Muscle of leg (tissue), 11 donors: ENCODE measurements around the gene LDB2. TPM values are rescaled to one million over a fixed set of nuclear protein-coding genes. Genes with fewer than 3 reads are reported as not detected.
A peak's percentile ranks its signal among the peaks of the same experiment; 100 is the strongest.
"Not testable (repeated sequence)": the region's sequence is repeated elsewhere in the genome, so short reads cannot be mapped to it uniquely, and the experiment has no call there.

Source experiments
- DNase-seq: peaks from one replicate; pipeline ENCODE4 v3.0.0; 2013
- H3K27ac ChIP-seq: one replicate; pipeline ENCODE4 v1.5.1; 2013; ENCODE audit warnings: mild to moderate bottlenecking, low read length, control low read depth
- H3K27me3 ChIP-seq: one replicate; pipeline ENCODE4 v1.6.1; 2013; ENCODE audit warnings: low read length; ENCODE audit not compliant: control insufficient read depth, insufficient read depth
- H3K36me3 ChIP-seq: one replicate; pipeline ENCODE4 v1.6.1; 2013; ENCODE audit warnings: low read length; ENCODE audit not compliant: control insufficient read depth, insufficient read depth
- H3K4me1 ChIP-seq: one replicate; pipeline ENCODE4 v1.6.1; 2013; ENCODE audit warnings: low read length; ENCODE audit not compliant: control insufficient read depth, insufficient read depth
- H3K4me3 ChIP-seq: one replicate; pipeline ENCODE4 v1.5.1; 2013; ENCODE audit warnings: low read length, control low read depth
- H3K9me3 ChIP-seq: replicated peaks from 2 replicates; pipeline ENCODE4 v1.6.1; 2013; ENCODE audit warnings: low read depth, low read length; ENCODE audit not compliant: control insufficient read depth
- WGBS: methylation state at CpG from one replicate; pipeline ENCODE4 v1.1.5; 2013; ENCODE audit warnings: missing lambda C conversion rate; ENCODE audit not compliant: insufficient coverage; 5-methylcytosine and 5-hydroxymethylcytosine counted together
- polyA plus RNA-seq, 8 donors: library from polyadenylated mRNA; unstranded; fragments of 120-200 nt; gene quantifications; one replicate each; pipeline versions ENCODE4 v1.2.1 to v1.2.3, GENCODE V29; 2013; ENCODE audit warnings: inconsistent platforms in 1 of 8, low replicate concordance in 1 of 8; ENCODE audit not compliant: insufficient read length in 8 of 8, insufficient read depth in 1 of 8
- total RNA-seq: library from RNA; stranded (reverse); fragments of 120-200 nt; gene quantifications from one replicate; pipeline ENCODE4 v1.2.4, GENCODE V29; 2013

LDB2 gene
- total and polyA plus RNA-seq, 9 donors = 38.5 to 57.2 (median 48.4) TPM

- H3K36me3 ChIP-seq, H3K9me3 ChIP-seq, H3K27ac ChIP-seq, H3K27me3 ChIP-seq, H3K4me3 ChIP-seq, H3K4me1 ChIP-seq, DNase-seq: not testable (repeated sequence)
- WGBS = 95% methylated on average over 10 of the region's 14 CpGs
Measured at GRCh38 chr4:16557316-16557715, 341.1 kb downstream of the LDB2 start.

GRCh38 chr4:16555156-16555555 is 343.3 kb downstream of the LDB2 start:
- H3K9me3 ChIP-seq = no peaks in the 10 kb centered on the region
- DNase-seq = no peak
- no peaks in the 10 kb centered on the region for H3K27me3 ChIP-seq
- H3K27ac ChIP-seq = no peak overlapping the region
- H3K4me1 ChIP-seq = no peaks in the 10 kb centered on the region
- no peaks in the 10 kb centered on the region for H3K36me3 ChIP-seq
- 100% methylated on average over 2 of the region's 4 CpGs for WGBS
- H3K4me3 ChIP-seq = no peak overlapping the region

- no peaks in the 10 kb centered on the region for H3K27me3 ChIP-seq
- no peaks in the 10 kb centered on the region for H3K4me1 ChIP-seq
- no peaks in the 10 kb centered on the region for H3K9me3 ChIP-seq
- no peaks in the 10 kb centered on the region for H3K36me3 ChIP-seq
- no peak overlapping the region for H3K27ac ChIP-seq
- WGBS = no CpG with 5 or more reads among the region's 2 CpGs
- no peak overlapping the region for H3K4me3 ChIP-seq
- no peak for DNase-seq
Measured at GRCh38 chr4:16550531-16550930, 347.9 kb downstream of the LDB2 start.

GRCh38 chr4:16545656-16546055 is 352.8 kb downstream of the LDB2 start:
- H3K27ac ChIP-seq = no peak overlapping the region
- DNase-seq = no peak
- no peak overlapping the region for H3K4me3 ChIP-seq
- no peaks in the 10 kb centered on the region for H3K27me3 ChIP-seq
- H3K9me3 ChIP-seq = no peaks in the 10 kb centered on the region
- 77% methylated on average over 5 of the region's 7 CpGs for WGBS
- no peaks in the 10 kb centered on the region for H3K36me3 ChIP-seq
- peaks cover 2% of the 10 kb centered on the region for H3K4me1 ChIP-seq

- H3K4me3 ChIP-seq = no peak overlapping the region
- DNase-seq = no peak
- no peak overlapping the region for H3K27ac ChIP-seq
- no peaks in the 10 kb centered on the region for H3K9me3 ChIP-seq
- H3K27me3 ChIP-seq = no peaks in the 10 kb centered on the region
- H3K36me3 ChIP-seq = no peaks in the 10 kb centered on the region
- peaks cover 2% of the 10 kb centered on the region for H3K4me1 ChIP-seq
- WGBS = 90% methylated on average over 4 of the region's 6 CpGs
Measured at GRCh38 chr4:16544869-16545268, 353.6 kb downstream of the LDB2 start.

GRCh38 chr4:16544251-16544721 is 354.2 kb downstream of the LDB2 start:
- Histone ChIP-seq H3K36me3 (no peaks in the 10 kb centered on the region), H3K27ac (no peak overlapping the region), H3K27me3 (no peaks in the 10 kb centered on the region), H3K4me1 (peaks cover 2% of the 10 kb centered on the region), H3K4me3 (no peak overlapping the region), H3K9me3 (no peaks in the 10 kb centered on the region)
- 76% methylated on average over 5 of the region's 6 CpGs for WGBS
- DNase-seq = no peak

GRCh38 chr4:16537926-16538325 is 360.5 kb downstream of the LDB2 start:
- H3K27ac ChIP-seq = no peak overlapping the region
- H3K27me3 ChIP-seq = no peaks in the 10 kb centered on the region
- no peak for DNase-seq
- H3K4me1 ChIP-seq = no peaks in the 10 kb centered on the region
- H3K9me3 ChIP-seq = no peaks in the 10 kb centered on the region
- no CpG with 5 or more reads among the region's 1 CpG for WGBS
- no peaks in the 10 kb centered on the region for H3K36me3 ChIP-seq
- H3K4me3 ChIP-seq = no peak overlapping the region

- no peaks in the 10 kb centered on the region for H3K9me3 ChIP-seq
- 65% methylated on average over 2 of the region's 6 CpGs for WGBS
- no peaks in the 10 kb centered on the region for H3K36me3 ChIP-seq
- DNase-seq = peak; percentile 48
- no peak overlapping the region for H3K27ac ChIP-seq
- H3K4me1 ChIP-seq = no peaks in the 10 kb centered on the region
- H3K4me3 ChIP-seq = no peak overlapping the region
- H3K27me3 ChIP-seq = no peaks in the 10 kb centered on the region
Measured at GRCh38 chr4:16532240-16532970, 366.0 kb downstream of the LDB2 start.

GRCh38 chr4:16530688-16531635 is 367.5 kb downstream of the LDB2 start:
- H3K4me3 ChIP-seq = no peak overlapping the region
- H3K27ac ChIP-seq = no peak overlapping the region
- no peaks in the 10 kb centered on the region for H3K9me3 ChIP-seq
- H3K27me3 ChIP-seq = no peaks in the 10 kb centered on the region
- DNase-seq = no peak
- H3K36me3 ChIP-seq = no peaks in the 10 kb centered on the region
- H3K4me1 ChIP-seq = no peaks in the 10 kb centered on the region
- 96% methylated on average over 2 of the region's 3 CpGs for WGBS

- H3K4me3 ChIP-seq = no peak overlapping the region
- no peaks in the 10 kb centered on the region for H3K36me3 ChIP-seq
- no peaks in the 10 kb centered on the region for H3K27me3 ChIP-seq
- H3K27ac ChIP-seq = no peak overlapping the region
- WGBS = 37% methylated on average over 3 of the region's 5 CpGs
- no peaks in the 10 kb centered on the region for H3K9me3 ChIP-seq
- H3K4me1 ChIP-seq = peaks cover 12% of the 10 kb centered on the region
- peak; percentile 82 for DNase-seq
Measured at GRCh38 chr4:16524911-16525554, 373.4 kb downstream of the LDB2 start.
